Right lobe of liver (tissue), 4 donors: ENCODE measurements around the gene ISYNA1.

Experiments used
- POLR2A ChIP-seq: fragments of 450-650 bp; IDR thresholded peaks from one replicate; pipeline ENCODE4 v1.6.1; 2017; ENCODE audit warnings: antibody characterized with exemption, mild to moderate bottlenecking
- TF ChIP-seq, protein P1 (sequence below), 4 donors: fragments of 200-600 bp in 3 of 4; fragments of 450-650 bp in 1 of 4; IDR thresholded peaks; one replicate each; pipeline versions ENCODE4 v1.5.1 to v1.8.0; 2016 to 2022; ENCODE audit warnings: antibody characterized with exemption in 4 of 4, mild to moderate bottlenecking in 2 of 4
- donor health status: DM: no; HTN: no; CAD: no.
- donor health status: DM: no; HTN: no; CAD: no.
- donor health status: DM: no; HTN: yes; CAD: no.

DNA sequence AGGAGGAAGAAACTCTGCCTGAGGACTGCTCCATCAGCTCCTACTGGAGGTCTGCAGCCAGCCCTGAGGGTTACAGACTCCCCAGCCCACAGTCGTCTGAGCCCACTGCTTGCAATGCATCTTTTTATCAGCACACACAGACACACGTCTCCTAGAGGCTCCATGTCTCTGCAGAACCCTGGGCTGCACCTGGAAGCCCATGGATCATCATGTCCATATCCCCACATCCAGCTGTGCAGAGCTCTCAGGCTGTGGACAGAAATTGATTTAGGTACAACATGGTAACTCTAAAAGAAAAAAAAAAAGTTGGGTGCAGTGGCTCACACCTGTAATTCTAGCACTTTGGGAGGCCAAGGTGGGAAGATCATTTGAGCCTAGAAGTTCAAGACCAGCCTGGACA lies 32.9 kb upstream of the ISYNA1 start:
- TF ChIP-seq, protein P1, sequence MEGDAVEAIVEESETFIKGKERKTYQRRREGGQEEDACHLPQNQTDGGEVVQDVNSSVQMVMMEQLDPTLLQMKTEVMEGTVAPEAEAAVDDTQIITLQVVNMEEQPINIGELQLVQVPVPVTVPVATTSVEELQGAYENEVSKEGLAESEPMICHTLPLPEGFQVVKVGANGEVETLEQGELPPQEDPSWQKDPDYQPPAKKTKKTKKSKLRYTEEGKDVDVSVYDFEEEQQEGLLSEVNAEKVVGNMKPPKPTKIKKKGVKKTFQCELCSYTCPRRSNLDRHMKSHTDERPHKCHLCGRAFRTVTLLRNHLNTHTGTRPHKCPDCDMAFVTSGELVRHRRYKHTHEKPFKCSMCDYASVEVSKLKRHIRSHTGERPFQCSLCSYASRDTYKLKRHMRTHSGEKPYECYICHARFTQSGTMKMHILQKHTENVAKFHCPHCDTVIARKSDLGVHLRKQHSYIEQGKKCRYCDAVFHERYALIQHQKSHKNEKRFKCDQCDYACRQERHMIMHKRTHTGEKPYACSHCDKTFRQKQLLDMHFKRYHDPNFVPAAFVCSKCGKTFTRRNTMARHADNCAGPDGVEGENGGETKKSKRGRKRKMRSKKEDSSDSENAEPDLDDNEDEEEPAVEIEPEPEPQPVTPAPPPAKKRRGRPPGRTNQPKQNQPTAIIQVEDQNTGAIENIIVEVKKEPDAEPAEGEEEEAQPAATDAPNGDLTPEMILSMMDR (IDR thresholded peaks at IDR 0.05): no peak
- no peak for TF ChIP-seq POLR2A
